SU-DHL-6 (cell line): ENCODE results near the gene KCND3.

Experiments used
- H2AFZ ChIP-seq: fragments of 200-600 bp; sonication (generic); 2 replicates; pipeline ENCODE4 v1.6.1; 2014; ENCODE audit warnings: low read depth, mild to moderate bottlenecking, moderate library complexity, mixed read lengths, antibody characterized with exemption, low read length; ENCODE audit not compliant: severe bottlenecking
- H3F3A ChIP-seq: fragments of 200-600 bp; shearing (Covaris generic); 2 replicates; pipeline ENCODE4 v1.6.0; 2016; ENCODE audit warnings: antibody characterized with exemption, mild to moderate bottlenecking; ENCODE audit not compliant: insufficient read depth
- H3K27ac ChIP-seq: fragments of 200-600 bp; sonication (generic); 2 replicates; pipeline ENCODE4 v1.5.1; 2016; ENCODE audit warnings: low read depth, mild to moderate bottlenecking, low read length, moderate library complexity, mixed read lengths
- H3K27me3 ChIP-seq: fragments of 200-600 bp; sonication (generic), shearing (Covaris generic); 2 replicates; pipeline ENCODE4 v1.6.0; 2014; ENCODE audit warnings: mild to moderate bottlenecking, low read length
- H3K36me3 ChIP-seq: fragments of 200-600 bp; sonication (generic); 2 replicates; pipeline ENCODE4 v1.6.1; 2014; ENCODE audit warnings: mild to moderate bottlenecking, low read length, mixed read lengths
- H3K4me2 ChIP-seq: fragments of 300-600, 200-600 bp; shearing (Covaris generic), sonication (generic); 2 replicates; pipeline ENCODE4 v1.6.0; 2014; ENCODE audit warnings: low read length, low read depth, mild to moderate bottlenecking; ENCODE audit not compliant: poor library complexity, severe bottlenecking
- H3K4me3 ChIP-seq: fragments of 200-600 bp; sonication (generic); 2 replicates; pipeline ENCODE4 v1.5.1; 2014; ENCODE audit warnings: antibody characterized with exemption, low read length, mild to moderate bottlenecking, mixed read lengths; ENCODE audit not compliant: insufficient read depth, poor library complexity, severe bottlenecking
- H3K79me2 ChIP-seq: fragments of 200-600 bp; sonication (generic); 2 replicates; pipeline ENCODE4 v1.6.1; 2014; ENCODE audit warnings: mild to moderate bottlenecking, low read length, moderate library complexity; ENCODE audit not compliant: insufficient read depth
- H3K9ac ChIP-seq: fragments of 200-600 bp; sonication (generic); 2 replicates; pipeline ENCODE4 v1.7.0; 2014; ENCODE audit warnings: mild to moderate bottlenecking, low read length
- H3K9me2 ChIP-seq: fragments of 200-600 bp; sonication (generic); replicated peaks from 2 replicates; pipeline ENCODE4 v1.6.1; 2014; ENCODE audit warnings: low read length; ENCODE audit not compliant: insufficient read depth
- H3K9me3 ChIP-seq: fragments of 200-600 bp; sonication (generic); 2 replicates; pipeline ENCODE4 v1.6.1; 2014; ENCODE audit warnings: low read length, mixed read lengths; ENCODE audit not compliant: insufficient read depth
- H4K20me1 ChIP-seq: fragments of 200-600 bp; sonication (generic); 2 replicates; pipeline ENCODE4 v1.6.1; 2014; ENCODE audit warnings: low read depth, mild to moderate bottlenecking, antibody characterized with exemption, low read length, moderate library complexity, mixed read lengths
- CTCF ChIP-seq: fragments of 200-600 bp; sonication (generic); IDR thresholded peaks from one replicate; pipeline ENCODE4 v1.5.1; 2017; ENCODE audit warnings: antibody characterized with exemption, mild to moderate bottlenecking, low read length, moderate library complexity; ENCODE audit not compliant: insufficient read depth, poor library complexity, severe bottlenecking
- EZH2phosphoT487 ChIP-seq: fragments of 200-600 bp; sonication (generic), shearing (Covaris generic); conservative IDR thresholded peaks from 2 replicates; pipeline ENCODE4 v1.6.1; 2018; ENCODE audit warnings: mild to moderate bottlenecking, antibody characterized with exemption, low read length, moderate library complexity, mixed read lengths

Gene KCND3

GRCh38 chr1:111908011-111908621 is 81.4 kb downstream of the KCND3 start:
- no peaks in the 10 kb centered on the region for H3K9me2 ChIP-seq
- no peaks in the 10 kb centered on the region for H3K9me3 ChIP-seq
- H3K9ac ChIP-seq, result no peak overlapping the region
- no peaks in the 10 kb centered on the region for H3K27me3 ChIP-seq
- TF ChIP-seq CTCF, result no peak
- no peak for TF ChIP-seq EZH2phosphoT487
- H3K36me3 ChIP-seq, result no peaks in the 10 kb centered on the region
- no peaks in the 10 kb centered on the region for H4K20me1 ChIP-seq
- no peaks in the 10 kb centered on the region for H3K79me2 ChIP-seq
- H3K27ac ChIP-seq, result no peak overlapping the region
- H3K4me3 ChIP-seq, result no peak overlapping the region
- no peak overlapping the region for H2AFZ ChIP-seq
- no peak overlapping the region for H3K4me2 ChIP-seq
- H3F3A ChIP-seq, result no peaks in the 10 kb centered on the region

- H4K20me1 ChIP-seq, result no peaks in the 10 kb centered on the region
- no peaks in the 10 kb centered on the region for H3F3A ChIP-seq
- no peak overlapping the region for H3K27ac ChIP-seq
- no peak overlapping the region for H3K9ac ChIP-seq
- H3K4me3 ChIP-seq, result no peak overlapping the region
- H3K9me2 ChIP-seq, result no peaks in the 10 kb centered on the region
- no peaks in the 10 kb centered on the region for H3K36me3 ChIP-seq
- TF ChIP-seq EZH2phosphoT487 (no peak), CTCF (no peak)
- H3K4me2 ChIP-seq, result no peak overlapping the region
- H2AFZ ChIP-seq, result no peak overlapping the region
- no peaks in the 10 kb centered on the region for H3K9me3 ChIP-seq
- no peaks in the 10 kb centered on the region for H3K27me3 ChIP-seq
- H3K79me2 ChIP-seq, result no peaks in the 10 kb centered on the region
Measured at GRCh38 chr1:111907321-111907720, 82.1 kb downstream of the KCND3 start.

- Histone ChIP-seq H3K79me2 (no peaks in the 10 kb centered on the region), H3K9ac (no peak overlapping the region), H3K4me2 (no peak overlapping the region), H2AFZ (no peak overlapping the region), H3K9me2 (no peaks in the 10 kb centered on the region), H3K36me3 (no peaks in the 10 kb centered on the region), H3K27ac (no peak overlapping the region), H3F3A (no peaks in the 10 kb centered on the region), H3K27me3 (no peaks in the 10 kb centered on the region), H3K4me3 (no peak overlapping the region), H4K20me1 (no peaks in the 10 kb centered on the region), H3K9me3 (no peaks in the 10 kb centered on the region)
- TF ChIP-seq CTCF, result no peak
- TF ChIP-seq EZH2phosphoT487, result no peak
Measured at GRCh38 chr1:111906816-111907215, 82.7 kb downstream of the KCND3 start.
